ENCODE measurements around the gene CAPZB. TPM values are rescaled to one million over a fixed set of nuclear protein-coding genes. Genes with fewer than 3 reads are reported as not detected.
"Not testable (repeated sequence)": the region's sequence is repeated elsewhere in the genome, so short reads cannot be mapped to it uniquely, and the experiment has no call there.

The CAPZB gene
- 342 and 345 TPM in 2 replicates for total RNA-seq (2014; rRNA removed; shearing (Covaris generic))

- in situ Hi-C loops (cut with HindIII; ENCODE audit: low sequenced_read_pairs): no loop called here
- DNase-seq (ENCODE audit: low spot score): peak; percentile 89
Observed at GRCh38 chr1:19485362-19486187, at the start of gene CAPZB. TSS of gene CAPZB (minus strand) at chr1:19485539. CDS start at chr1:19485438, 101 bp downstream.

GRCh38 chr1:19534281-19534680 is 48.9 kb upstream of the CAPZB start:
- in situ Hi-C loops (cut with HindIII; ENCODE audit: low sequenced_read_pairs): no loop called here
- DNase-seq (ENCODE audit: low spot score): peak; percentile 7

- in situ Hi-C loops (cut with HindIII; ENCODE audit: low sequenced_read_pairs): no loop called here
Observed at GRCh38 chr1:19533626-19534025, 48.3 kb upstream of the CAPZB start.

GRCh38 chr1:19532519-19532918 is 47.2 kb upstream of the CAPZB start:
- in situ Hi-C loops (cut with HindIII; ENCODE audit: low sequenced_read_pairs): no loop called here
- DNase-seq (ENCODE audit: low spot score): no peak

More at GRCh38 chr1:19533626-19534025, 48.3 kb upstream of the CAPZB start:
- no peak for DNase-seq (ENCODE audit: low spot score)

GRCh38 chr1:19529664-19530063 is 44.3 kb upstream of the CAPZB start:
- in situ Hi-C loops (cut with HindIII; ENCODE audit: low sequenced_read_pairs): no loop called here
- DNase-seq (ENCODE audit: low spot score): no peak

GRCh38 chr1:19528438-19528837 is 43.1 kb upstream of the CAPZB start:
- no peak for DNase-seq (ENCODE audit: low spot score)
- in situ Hi-C loops (cut with HindIII; ENCODE audit: low sequenced_read_pairs): no loop called here

- DNase-seq (ENCODE audit: low spot score): no peak
- in situ Hi-C loops (cut with HindIII; ENCODE audit: low sequenced_read_pairs): no loop called here
Observed at GRCh38 chr1:19525607-19526545, 40.5 kb upstream of the CAPZB start.

- no peak for DNase-seq (ENCODE audit: low spot score)
- in situ Hi-C loops (cut with HindIII; ENCODE audit: low sequenced_read_pairs): no loop called here
Observed at GRCh38 chr1:19524791-19525190, 39.5 kb upstream of the CAPZB start.

GRCh38 chr1:19522570-19522969 is 37.2 kb upstream of the CAPZB start:
- in situ Hi-C loops (cut with HindIII; ENCODE audit: low sequenced_read_pairs); DNase-seq (ENCODE audit: low spot score): not testable (repeated sequence)

- DNase-seq (ENCODE audit: low spot score): no peak
- in situ Hi-C loops (cut with HindIII; ENCODE audit: low sequenced_read_pairs): no loop called here
Observed at GRCh38 chr1:19521411-19521810, 36.1 kb upstream of the CAPZB start.

GRCh38 chr1:19517017-19517416 is 31.7 kb upstream of the CAPZB start:
- in situ Hi-C loops (cut with HindIII; ENCODE audit: low sequenced_read_pairs): no loop called here

GRCh38 chr1:19515201-19515600 is 29.9 kb upstream of the CAPZB start:
- no peak for DNase-seq (ENCODE audit: low spot score)
- in situ Hi-C loops (cut with HindIII; ENCODE audit: low sequenced_read_pairs): no loop called here

More at GRCh38 chr1:19517017-19517416, 31.7 kb upstream of the CAPZB start:
- no peak for DNase-seq (ENCODE audit: low spot score)

- no peak for DNase-seq (ENCODE audit: low spot score)
- in situ Hi-C loops (cut with HindIII; ENCODE audit: low sequenced_read_pairs): no loop called here
Observed at GRCh38 chr1:19514391-19514831, 29.1 kb upstream of the CAPZB start.

GRCh38 chr1:19512545-19512944 is 27.2 kb upstream of the CAPZB start:
- in situ Hi-C loops (cut with HindIII; ENCODE audit: low sequenced_read_pairs): no loop called here
- DNase-seq (ENCODE audit: low spot score): no peak

GRCh38 chr1:19511116-19511515 is 25.8 kb upstream of the CAPZB start:
- in situ Hi-C loops (cut with HindIII; ENCODE audit: low sequenced_read_pairs): no loop called here

GRCh38 chr1:19509647-19510046 is 24.3 kb upstream of the CAPZB start:
- in situ Hi-C loops (cut with HindIII; ENCODE audit: low sequenced_read_pairs); DNase-seq (ENCODE audit: low spot score): not testable (repeated sequence)

More at GRCh38 chr1:19511116-19511515, 25.8 kb upstream of the CAPZB start:
- no peak for DNase-seq (ENCODE audit: low spot score)

- no peak for DNase-seq (ENCODE audit: low spot score)
- in situ Hi-C loops (cut with HindIII; ENCODE audit: low sequenced_read_pairs): no loop called here
Observed at GRCh38 chr1:19507516-19507915, 22.2 kb upstream of the CAPZB start.

- DNase-seq (ENCODE audit: low spot score): no peak
- in situ Hi-C loops (cut with HindIII; ENCODE audit: low sequenced_read_pairs): no loop called here
Observed at GRCh38 chr1:19505693-19506457, 20.5 kb upstream of the CAPZB start.

Data from G401 (cell line).